Ascending aorta (tissue), 2 donors: ENCODE results near the gene TAF15. TPM values are rescaled to one million over a fixed set of nuclear protein-coding genes. Genes with fewer than 3 reads are reported as not detected.

ENCODE experiments used
- DNase-seq, 2 donors: peaks; one replicate each; pipeline ENCODE4 v3.0.0-alpha.2; 2019; ENCODE audit warnings: low spot score in 2 of 2
- H3K27ac ChIP-seq, 2 donors: fragments of 200-600 bp; sonication (generic); one replicate each; pipeline ENCODE4 v1.5.1; 2016 to 2017; ENCODE audit warnings: mild to moderate bottlenecking in 1 of 2
- H3K27me3 ChIP-seq: fragments of 200-600 bp; sonication (generic); one replicate; pipeline ENCODE4 v1.5.1; 2017
- H3K36me3 ChIP-seq, 2 donors: fragments of 200-600 bp; sonication (generic); one replicate each; pipeline ENCODE4 v1.5.1; 2016
- H3K4me1 ChIP-seq, 2 donors: fragments of 200-600 bp; sonication (generic); one replicate each; pipeline ENCODE4 v1.5.1; 2016 to 2017; ENCODE audit warnings: mild to moderate bottlenecking in 1 of 2
- H3K4me3 ChIP-seq, 2 donors: fragments of 200-600 bp; sonication (generic); one replicate each; pipeline ENCODE4 v1.5.1; 2016 to 2017; ENCODE audit warnings: mild to moderate bottlenecking in 1 of 2
- H3K9me3 ChIP-seq, 2 donors: fragments of 200-600 bp; sonication (generic); one replicate each; pipeline ENCODE4 v1.5.1; 2016
- intact Hi-C: fragments of 100-400 bp; cut with DNase I; formaldehyde crosslinking; loops from one replicate; pipeline ENCODE4 v1.15.1; 2023
- total RNA-seq: library from RNA; depleted of rRNA; stranded (reverse); fragments of >200 nt; gene quantifications from one replicate; pipeline ENCODE4 v1.1.0, GENCODE V29; 2016
- TF ChIP-seq, protein P1 (sequence below), 3 experiments: fragments of 200-600 bp in 2 of 3; fragments of 450-650 bp in 1 of 3; sonication (generic) in 2 of 3; IDR thresholded peaks; one replicate each; pipeline ENCODE4 v1.5.1; 2016 to 2019; ENCODE audit warnings: antibody characterized with exemption in 3 of 3, mild to moderate bottlenecking in 1 of 3, moderate library complexity in 1 of 3

TAF15 gene
- total RNA-seq, 1 donor from 2014 or later = 49.6 TPM

DNA sequence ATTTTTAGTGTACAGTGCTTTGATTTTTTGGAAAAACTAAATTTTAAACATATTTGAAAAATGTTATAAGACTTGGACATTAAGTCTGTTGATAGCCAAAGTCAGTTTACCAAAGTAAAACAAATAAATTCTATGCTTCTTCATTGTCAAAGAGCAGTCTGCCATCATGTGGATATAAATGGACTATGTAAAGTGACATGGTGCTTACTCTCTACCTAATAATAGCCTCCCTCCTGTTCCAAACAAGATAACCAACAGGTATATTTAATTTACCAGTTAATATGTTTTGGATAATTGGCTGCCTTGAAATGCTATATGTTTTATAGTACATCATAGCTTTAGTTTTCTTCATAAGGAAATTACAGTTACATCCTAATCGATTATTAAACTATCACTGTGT, 15.9 kb downstream of the TAF15 start:
- TF ChIP-seq, protein P1, sequence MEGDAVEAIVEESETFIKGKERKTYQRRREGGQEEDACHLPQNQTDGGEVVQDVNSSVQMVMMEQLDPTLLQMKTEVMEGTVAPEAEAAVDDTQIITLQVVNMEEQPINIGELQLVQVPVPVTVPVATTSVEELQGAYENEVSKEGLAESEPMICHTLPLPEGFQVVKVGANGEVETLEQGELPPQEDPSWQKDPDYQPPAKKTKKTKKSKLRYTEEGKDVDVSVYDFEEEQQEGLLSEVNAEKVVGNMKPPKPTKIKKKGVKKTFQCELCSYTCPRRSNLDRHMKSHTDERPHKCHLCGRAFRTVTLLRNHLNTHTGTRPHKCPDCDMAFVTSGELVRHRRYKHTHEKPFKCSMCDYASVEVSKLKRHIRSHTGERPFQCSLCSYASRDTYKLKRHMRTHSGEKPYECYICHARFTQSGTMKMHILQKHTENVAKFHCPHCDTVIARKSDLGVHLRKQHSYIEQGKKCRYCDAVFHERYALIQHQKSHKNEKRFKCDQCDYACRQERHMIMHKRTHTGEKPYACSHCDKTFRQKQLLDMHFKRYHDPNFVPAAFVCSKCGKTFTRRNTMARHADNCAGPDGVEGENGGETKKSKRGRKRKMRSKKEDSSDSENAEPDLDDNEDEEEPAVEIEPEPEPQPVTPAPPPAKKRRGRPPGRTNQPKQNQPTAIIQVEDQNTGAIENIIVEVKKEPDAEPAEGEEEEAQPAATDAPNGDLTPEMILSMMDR (IDR thresholded peaks at IDR 0.05) = no peak
- H3K36me3 ChIP-seq = peaks cover 56 to 82% of the 10 kb centered on the region in 2 donors
- no peak for DNase-seq
- no peaks in the 10 kb centered on the region for H3K9me3 ChIP-seq
- no peaks in the 10 kb centered on the region for H3K27me3 ChIP-seq
- no peak overlapping the region for H3K4me3 ChIP-seq
- H3K27ac ChIP-seq = no peak overlapping the region
- intact Hi-C loops = no loop called here
- H3K4me1 ChIP-seq = no peaks in the 10 kb centered on the region

DNA sequence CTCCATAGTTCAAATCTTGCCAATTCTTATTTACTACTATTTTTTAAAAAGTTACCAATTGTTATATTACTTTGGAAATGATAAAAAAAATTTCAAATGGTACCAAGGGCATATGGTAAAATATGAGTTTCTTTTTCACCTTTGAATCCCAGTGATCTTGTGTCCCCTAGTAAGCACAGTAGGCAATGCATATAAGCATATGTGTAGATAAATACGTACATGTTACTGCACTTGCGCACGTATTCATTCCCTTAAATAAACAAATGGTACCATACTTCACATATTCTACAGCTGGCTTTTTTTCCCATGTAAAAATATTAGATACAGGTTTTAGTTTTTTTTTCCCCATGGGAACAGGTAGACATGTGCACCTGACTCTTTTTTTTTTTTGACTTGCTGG, 31.8 kb downstream of the TAF15 start:
- TF ChIP-seq, protein P1 (IDR thresholded peaks at IDR 0.05) = no peak
- peaks cover 89 to 98% of the 10 kb centered on the region in 2 donors for H3K36me3 ChIP-seq
- no peaks in the 10 kb centered on the region for H3K4me1 ChIP-seq
- no peaks in the 10 kb centered on the region for H3K9me3 ChIP-seq
- intact Hi-C loops = no loop called here
- H3K27me3 ChIP-seq = no peaks in the 10 kb centered on the region
- no peak for DNase-seq
- H3K27ac ChIP-seq = no peak overlapping the region
- no peak overlapping the region for H3K4me3 ChIP-seq

DNA sequence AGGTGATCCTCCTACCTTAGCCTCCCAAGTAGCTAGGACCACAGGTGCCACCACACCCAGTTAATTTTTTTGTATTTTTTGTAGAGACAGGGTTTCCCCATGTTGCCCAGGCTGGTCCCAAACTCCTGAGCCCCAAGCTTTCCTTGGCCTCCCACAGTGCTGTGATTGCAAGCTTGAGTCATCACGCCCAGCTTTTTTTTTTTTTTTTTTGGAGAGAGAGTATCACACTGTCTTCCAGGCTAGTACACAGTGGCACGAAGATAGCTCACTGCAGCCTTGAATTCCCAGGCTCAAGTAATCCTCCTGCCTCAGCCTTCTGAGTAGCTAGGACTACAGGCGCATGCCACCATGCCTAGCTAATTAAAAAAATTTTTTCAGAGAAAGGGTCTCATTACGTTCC, 32.2 kb downstream of the TAF15 start:
- H3K9me3 ChIP-seq = no peaks in the 10 kb centered on the region
- intact Hi-C loops = no loop called here
- H3K4me1 ChIP-seq = no peaks in the 10 kb centered on the region
- DNase-seq = no peak
- H3K4me3 ChIP-seq = no peak overlapping the region
- H3K27me3 ChIP-seq = no peaks in the 10 kb centered on the region
- TF ChIP-seq, protein P1 (IDR thresholded peaks at IDR 0.05) = no peak
- peaks cover 87 to 98% of the 10 kb centered on the region in 2 donors for H3K36me3 ChIP-seq
- H3K27ac ChIP-seq = no peak overlapping the region

DNA sequence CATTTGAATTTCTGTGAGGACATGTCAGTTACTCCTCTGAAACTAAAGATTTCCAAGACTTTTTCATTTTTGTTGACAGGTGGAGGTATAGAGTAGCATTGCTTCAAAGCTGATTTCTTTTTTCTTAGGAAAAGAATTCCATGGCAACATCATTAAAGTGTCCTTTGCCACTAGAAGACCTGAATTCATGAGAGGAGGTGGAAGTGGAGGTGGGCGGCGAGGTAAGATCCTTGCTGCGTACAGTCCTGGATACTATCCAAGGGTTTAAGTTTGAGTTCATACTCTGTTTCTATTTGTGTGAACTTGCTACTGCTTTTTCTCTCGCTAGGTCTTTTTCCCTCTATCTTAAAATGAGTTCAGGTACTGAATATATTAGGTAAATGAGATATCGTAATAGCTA, 33.0 kb downstream of the TAF15 start:
- intact Hi-C loops = no loop called here
- TF ChIP-seq, protein P1 (IDR thresholded peaks at IDR 0.05) = no peak
- Histone ChIP-seq H3K27ac (no peak overlapping the region), H3K4me3 (no peak overlapping the region), H3K27me3 (no peaks in the 10 kb centered on the region), H3K36me3 (peaks cover 87 to 97% of the 10 kb centered on the region in 2 donors), H3K4me1 (no peaks in the 10 kb centered on the region), H3K9me3 (no peaks in the 10 kb centered on the region)
- no peak for DNase-seq

DNA sequence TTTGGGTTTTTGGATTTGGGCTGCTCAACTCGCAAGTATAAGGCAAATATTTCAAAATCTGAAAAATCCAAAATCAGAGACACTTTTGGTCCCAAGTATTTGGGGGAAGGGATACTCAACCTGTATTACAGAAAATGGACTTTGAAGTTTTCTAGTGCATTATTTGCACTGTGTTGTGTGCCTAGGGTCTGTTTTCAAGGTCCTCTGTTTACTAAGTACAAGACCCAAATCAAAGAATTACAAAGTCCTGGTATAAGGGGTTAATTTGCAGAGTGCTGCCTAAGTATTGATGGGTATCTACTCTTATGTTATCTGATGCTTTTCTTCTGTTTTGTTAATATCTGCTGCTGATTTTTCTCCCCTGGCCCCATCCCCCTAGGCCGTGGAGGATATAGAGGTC, 34.4 kb downstream of the TAF15 start:
- Histone ChIP-seq H3K36me3 (peaks cover 84 to 94% of the 10 kb centered on the region in 2 donors), H3K27me3 (no peaks in the 10 kb centered on the region), H3K27ac (no peak overlapping the region), H3K4me3 (no peak overlapping the region), H3K9me3 (no peaks in the 10 kb centered on the region), H3K4me1 (no peaks in the 10 kb centered on the region)
- DNase-seq = no peak
- intact Hi-C loops = no loop called here
- TF ChIP-seq, protein P1 (IDR thresholded peaks at IDR 0.05) = no peak

DNA sequence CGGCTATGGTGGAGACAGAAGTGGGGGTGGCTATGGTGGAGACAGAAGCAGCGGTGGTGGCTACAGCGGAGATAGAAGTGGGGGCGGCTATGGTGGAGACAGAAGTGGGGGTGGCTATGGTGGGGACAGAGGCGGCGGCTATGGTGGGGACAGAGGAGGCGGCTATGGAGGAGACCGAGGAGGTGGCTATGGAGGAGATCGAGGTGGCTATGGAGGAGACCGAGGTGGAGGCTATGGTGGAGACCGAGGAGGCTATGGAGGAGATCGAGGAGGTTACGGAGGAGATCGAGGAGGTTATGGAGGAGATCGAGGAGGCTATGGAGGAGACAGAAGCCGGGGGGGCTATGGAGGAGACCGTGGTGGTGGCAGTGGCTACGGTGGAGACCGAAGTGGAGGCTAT, 35.3 kb downstream of the TAF15 start:
- no peak overlapping the region for H3K4me3 ChIP-seq
- H3K9me3 ChIP-seq = no peaks in the 10 kb centered on the region
- DNase-seq = no peak
- H3K36me3 ChIP-seq = peaks cover 77 to 90% of the 10 kb centered on the region in 2 donors
- TF ChIP-seq, protein P1 (IDR thresholded peaks at IDR 0.05) = no peak
- no peaks in the 10 kb centered on the region for H3K27me3 ChIP-seq
- intact Hi-C loops = no loop called here
- H3K4me1 ChIP-seq = no peaks in the 10 kb centered on the region
- no peak overlapping the region for H3K27ac ChIP-seq
